ENCODE data around the gene SEMA5B. TPM values are rescaled to one million over a fixed set of nuclear protein-coding genes. Genes with fewer than 3 reads are reported as not detected.

SEMA5B gene
- total RNA-seq, 1 donor from 2014 or later = 1.1 TPM

GRCh38 chr3:123036352-123037014, 8.9 kb upstream of the SEMA5B start:
- Mint-ChIP-seq H3K36me3 (ENCODE audit: low read depth, unreplicated experiment) (no peaks in the 10 kb centered on the region), H3K4me3 (ENCODE audit: unreplicated experiment) (no peak overlapping the region), H3K27me3 (ENCODE audit: unreplicated experiment) (peaks cover 3% of the 10 kb centered on the region), H3K27ac (ENCODE audit: unreplicated experiment) (no peak overlapping the region), H3K9me3 (ENCODE audit: unreplicated experiment) (no peaks in the 10 kb centered on the region), H3K4me1 (ENCODE audit: unreplicated experiment) (peaks cover 11% of the 10 kb centered on the region)
- DNase-seq (ENCODE audit: low spot score) = no peak
- TF ChIP-seq CTCF (IDR thresholded peaks at IDR 0.05; ENCODE audit: unreplicated experiment) = no peak

GRCh38 chr3:123034996-123035395, 7.4 kb upstream of the SEMA5B start:
- no peak for TF ChIP-seq CTCF (IDR thresholded peaks at IDR 0.05; ENCODE audit: unreplicated experiment)
- Mint-ChIP-seq H3K36me3 (ENCODE audit: low read depth, unreplicated experiment) (no peaks in the 10 kb centered on the region), H3K4me3 (ENCODE audit: unreplicated experiment) (no peak overlapping the region), H3K27me3 (ENCODE audit: unreplicated experiment) (peaks cover 3% of the 10 kb centered on the region), H3K4me1 (ENCODE audit: unreplicated experiment) (peaks cover 11% of the 10 kb centered on the region), H3K27ac (ENCODE audit: unreplicated experiment) (no peak overlapping the region), H3K9me3 (ENCODE audit: unreplicated experiment) (no peaks in the 10 kb centered on the region)
- DNase-seq (ENCODE audit: low spot score) = no peak

GRCh38 chr3:123034120-123034519, 6.6 kb upstream of the SEMA5B start:
- Mint-ChIP-seq H3K9me3 (ENCODE audit: unreplicated experiment) (no peaks in the 10 kb centered on the region), H3K4me3 (ENCODE audit: unreplicated experiment) (no peak overlapping the region), H3K27me3 (ENCODE audit: unreplicated experiment) (peaks cover 3% of the 10 kb centered on the region), H3K4me1 (ENCODE audit: unreplicated experiment) (peaks cover 10% of the 10 kb centered on the region), H3K36me3 (ENCODE audit: low read depth, unreplicated experiment) (no peaks in the 10 kb centered on the region), H3K27ac (ENCODE audit: unreplicated experiment) (no peak overlapping the region)
- TF ChIP-seq CTCF (IDR thresholded peaks at IDR 0.05; ENCODE audit: unreplicated experiment) = no peak
- no peak for DNase-seq (ENCODE audit: low spot score)

GRCh38 chr3:123032057-123032456, 4.5 kb upstream of the SEMA5B start:
- H3K36me3 Mint-ChIP-seq (ENCODE audit: low read depth, unreplicated experiment) = no peaks in the 10 kb centered on the region

More at GRCh38 chr3:123032057-123032456, 4.5 kb upstream of the SEMA5B start:
- no peak for DNase-seq (ENCODE audit: low spot score)
- no peak overlapping the region for H3K4me3 Mint-ChIP-seq (ENCODE audit: unreplicated experiment)
- no peaks in the 10 kb centered on the region for H3K9me3 Mint-ChIP-seq (ENCODE audit: unreplicated experiment)
- peaks cover 21% of the 10 kb centered on the region for H3K4me1 Mint-ChIP-seq (ENCODE audit: unreplicated experiment)
- H3K27me3 Mint-ChIP-seq (ENCODE audit: unreplicated experiment) = peaks cover 6% of the 10 kb centered on the region
- no peak for TF ChIP-seq CTCF (IDR thresholded peaks at IDR 0.05; ENCODE audit: unreplicated experiment)
- no peak overlapping the region for H3K27ac Mint-ChIP-seq (ENCODE audit: unreplicated experiment)
